ENCODE results near the gene COL28A1.

The COL28A1 gene

GRCh38 chr7:7435978-7436377 lies 99.7 kb downstream of the COL28A1 start:
- Histone ChIP-seq H3K4me1 (ENCODE audit: insufficient read depth, low read length) (no peaks in the 10 kb centered on the region), H2AFZ (ENCODE audit: low read depth, low read length) (no peak overlapping the region), H3K4me3 (ENCODE audit: low read depth in 1 of 2, low read length in 2 of 2) (no peak overlapping the region), H3K27ac (ENCODE audit: low read length) (no peak overlapping the region), H3K9ac (ENCODE audit: low read depth, low read length) (no peak overlapping the region), H3K36me3 (ENCODE audit: insufficient read depth, low read length) (no peaks in the 10 kb centered on the region), H3K27me3 (ENCODE audit: insufficient read depth, low read length, poor library complexity) (peaks cover 14% of the 10 kb centered on the region), H4K20me1 (ENCODE audit: insufficient read depth, low read length) (no peaks in the 10 kb centered on the region), H3K9me3 (ENCODE audit: insufficient read depth, low read length, severe bottlenecking) (no peaks in the 10 kb centered on the region), H3K79me2 (ENCODE audit: insufficient read depth, low read length) (no peaks in the 10 kb centered on the region), H3K4me2 (ENCODE audit: insufficient read depth, low read length) (no peak overlapping the region)
- ATAC-seq (ENCODE audit: insufficient read depth, low read depth), result no peak
- no peak for DNase-seq
- no peak for TF ChIP-seq CTCF (IDR thresholded peaks at IDR 0.05; ENCODE audit: borderline replicate concordance, extremely low read depth, low read length, poor library complexity, severe bottlenecking)
- TF ChIP-seq EZH2 (IDR thresholded peaks at IDR 0.05; ENCODE audit: borderline replicate concordance, low read depth, low read length, severe bottlenecking), result no peak

- H3K4me1 ChIP-seq (ENCODE audit: insufficient read depth, low read length), result no peaks in the 10 kb centered on the region
- TF ChIP-seq CTCF (IDR thresholded peaks at IDR 0.05; ENCODE audit: borderline replicate concordance, extremely low read depth, low read length, poor library complexity, severe bottlenecking) (no peak), EZH2 (IDR thresholded peaks at IDR 0.05; ENCODE audit: borderline replicate concordance, low read depth, low read length, severe bottlenecking) (no peak)
- no peak for ATAC-seq (ENCODE audit: insufficient read depth, low read depth)
- H3K4me2 ChIP-seq (ENCODE audit: insufficient read depth, low read length), result no peak overlapping the region
- no peaks in the 10 kb centered on the region for H3K79me2 ChIP-seq (ENCODE audit: insufficient read depth, low read length)
- no peak for DNase-seq
- H3K9ac ChIP-seq (ENCODE audit: low read depth, low read length), result no peak overlapping the region
- no peaks in the 10 kb centered on the region for H3K9me3 ChIP-seq (ENCODE audit: insufficient read depth, low read length, severe bottlenecking)
- H4K20me1 ChIP-seq (ENCODE audit: insufficient read depth, low read length), result no peaks in the 10 kb centered on the region
- no peaks in the 10 kb centered on the region for H3K36me3 ChIP-seq (ENCODE audit: insufficient read depth, low read length)
- H2AFZ ChIP-seq (ENCODE audit: low read depth, low read length), result no peak overlapping the region
- H3K27me3 ChIP-seq (ENCODE audit: insufficient read depth, low read length, poor library complexity), result peaks cover 20% of the 10 kb centered on the region
- no peak overlapping the region for H3K4me3 ChIP-seq (ENCODE audit: low read depth in 1 of 2, low read length in 2 of 2)
- no peak overlapping the region for H3K27ac ChIP-seq (ENCODE audit: low read length)
Measured at GRCh38 chr7:7434329-7434728, 101.3 kb downstream of the COL28A1 start.

GRCh38 chr7:7433811-7434210 lies 101.9 kb downstream of the COL28A1 start:
- Histone ChIP-seq H3K27me3 (ENCODE audit: insufficient read depth, low read length, poor library complexity) (peaks cover 20% of the 10 kb centered on the region), H3K4me1 (ENCODE audit: insufficient read depth, low read length) (no peaks in the 10 kb centered on the region), H3K79me2 (ENCODE audit: insufficient read depth, low read length) (no peaks in the 10 kb centered on the region), H3K4me3 (ENCODE audit: low read depth in 1 of 2, low read length in 2 of 2) (no peak overlapping the region), H3K9me3 (ENCODE audit: insufficient read depth, low read length, severe bottlenecking) (no peaks in the 10 kb centered on the region), H3K36me3 (ENCODE audit: insufficient read depth, low read length) (no peaks in the 10 kb centered on the region), H4K20me1 (ENCODE audit: insufficient read depth, low read length) (no peaks in the 10 kb centered on the region), H3K9ac (ENCODE audit: low read depth, low read length) (no peak overlapping the region), H2AFZ (ENCODE audit: low read depth, low read length) (no peak overlapping the region), H3K4me2 (ENCODE audit: insufficient read depth, low read length) (no peak overlapping the region), H3K27ac (ENCODE audit: low read length) (no peak overlapping the region)
- DNase-seq (no peak), ATAC-seq (ENCODE audit: insufficient read depth, low read depth) (no peak)
- TF ChIP-seq CTCF (IDR thresholded peaks at IDR 0.05; ENCODE audit: borderline replicate concordance, extremely low read depth, low read length, poor library complexity, severe bottlenecking) (no peak), EZH2 (IDR thresholded peaks at IDR 0.05; ENCODE audit: borderline replicate concordance, low read depth, low read length, severe bottlenecking) (no peak)

GRCh38 chr7:7432979-7433378 lies 102.7 kb downstream of the COL28A1 start:
- Histone ChIP-seq H3K36me3 (ENCODE audit: insufficient read depth, low read length) (no peaks in the 10 kb centered on the region), H3K27ac (ENCODE audit: low read length) (no peak overlapping the region), H3K4me3 (ENCODE audit: low read depth in 1 of 2, low read length in 2 of 2) (no peak overlapping the region), H3K4me1 (ENCODE audit: insufficient read depth, low read length) (no peaks in the 10 kb centered on the region), H3K9me3 (ENCODE audit: insufficient read depth, low read length, severe bottlenecking) (no peaks in the 10 kb centered on the region), H3K27me3 (ENCODE audit: insufficient read depth, low read length, poor library complexity) (peaks cover 25% of the 10 kb centered on the region), H3K9ac (ENCODE audit: low read depth, low read length) (no peak overlapping the region), H2AFZ (ENCODE audit: low read depth, low read length) (no peak overlapping the region), H3K4me2 (ENCODE audit: insufficient read depth, low read length) (no peak overlapping the region), H4K20me1 (ENCODE audit: insufficient read depth, low read length) (no peaks in the 10 kb centered on the region), H3K79me2 (ENCODE audit: insufficient read depth, low read length) (no peaks in the 10 kb centered on the region)
- TF ChIP-seq CTCF (IDR thresholded peaks at IDR 0.05; ENCODE audit: borderline replicate concordance, extremely low read depth, low read length, poor library complexity, severe bottlenecking) (no peak), EZH2 (IDR thresholded peaks at IDR 0.05; ENCODE audit: borderline replicate concordance, low read depth, low read length, severe bottlenecking) (no peak)
- ATAC-seq (ENCODE audit: insufficient read depth, low read depth) (no peak), DNase-seq (no peak)
